ENCODE results near the gene TMEM63B. TPM values are rescaled to one million over a fixed set of nuclear protein-coding genes. Genes with fewer than 3 reads are reported as not detected.

The TMEM63B gene
- total RNA-seq, 4 donors from 2014 or later = 11.3 to 32.0 (median 23.9) TPM

GRCh38 chr6:44198684-44199083, 71.3 kb downstream of the TMEM63B start:
- TF ChIP-seq CTCF (IDR thresholded peaks at IDR 0.05) = no peak
- no peak for TF ChIP-seq POLR2AphosphoS5 (IDR thresholded peaks at IDR 0.05)
- no peak for TF ChIP-seq POLR2A (IDR thresholded peaks at IDR 0.05)
- TF ChIP-seq EP300 (IDR thresholded peaks at IDR 0.05) = no peak
- H3K4me1 ChIP-seq = no peaks in the 10 kb centered on the region

GRCh38 chr6:44199883-44200282, 72.5 kb downstream of the TMEM63B start:
- Histone ChIP-seq H3K27me3 (no peaks in the 10 kb centered on the region), H3K4me1 (no peaks in the 10 kb centered on the region), H3K36me3 (no peaks in the 10 kb centered on the region), H3K4me3 (no peak overlapping the region), H3K27ac (no peak overlapping the region), H3K9me3 (no peaks in the 10 kb centered on the region)
- no peak for TF ChIP-seq POLR2AphosphoS5 (IDR thresholded peaks at IDR 0.05)
- TF ChIP-seq EP300 (IDR thresholded peaks at IDR 0.05) = no peak
- TF ChIP-seq POLR2A (IDR thresholded peaks at IDR 0.05) = no peak
- no peak for TF ChIP-seq CTCF (IDR thresholded peaks at IDR 0.05)
- 73 to 100% methylated on average over 2 of the region's 4 CpGs for whole genome bisulfite sequencing, 2 donors (ENCODE audit: low coverage in 1 of 2)
- ATAC-seq = no peak

More at GRCh38 chr6:44198684-44199083, 71.3 kb downstream of the TMEM63B start:
- Histone ChIP-seq H3K4me3 (no peak overlapping the region), H3K9me3 (no peaks in the 10 kb centered on the region), H3K36me3 (no peaks in the 10 kb centered on the region), H3K27ac (no peak overlapping the region), H3K27me3 (no peaks in the 10 kb centered on the region)
- ATAC-seq = no peak
- 95% methylated on average over 2 of the region's 3 CpGs; no CpG with 5 or more reads in 1 of the 2 donors for WGBS, 2 donors (ENCODE audit: low coverage in 1 of 2)

GRCh38 chr6:44201200-44201599, 73.8 kb downstream of the TMEM63B start:
- H3K27me3 ChIP-seq = no peaks in the 10 kb centered on the region
- H3K4me3 ChIP-seq = no peak overlapping the region
- no peaks in the 10 kb centered on the region for H3K4me1 ChIP-seq
- peak overlapping the region in 1 of 4 donors; percentile 9 for H3K27ac ChIP-seq
- TF ChIP-seq EP300 (IDR thresholded peaks at IDR 0.05) = no peak
- TF ChIP-seq POLR2AphosphoS5 (IDR thresholded peaks at IDR 0.05) = no peak
- TF ChIP-seq POLR2A (IDR thresholded peaks at IDR 0.05) = no peak
- TF ChIP-seq CTCF (IDR thresholded peaks at IDR 0.05) = no peak
- whole genome bisulfite sequencing, 2 donors (ENCODE audit: low coverage in 1 of 2) = 100% methylated on average over 1 of the region's 3 CpGs; no CpG with 5 or more reads in 1 of the 2 donors
- H3K36me3 ChIP-seq = no peaks in the 10 kb centered on the region
- ATAC-seq = no peak
- H3K9me3 ChIP-seq = no peaks in the 10 kb centered on the region

GRCh38 chr6:44201638-44202303, 74.4 kb downstream of the TMEM63B start:
- Histone ChIP-seq H3K4me1 (no peaks in the 10 kb centered on the region), H3K9me3 (no peaks in the 10 kb centered on the region), H3K36me3 (no peaks in the 10 kb centered on the region), H3K27me3 (no peaks in the 10 kb centered on the region), H3K27ac (peak overlapping the region in 1 of 4 donors; percentile 9), H3K4me3 (no peak overlapping the region)
- ATAC-seq = no peak
- TF ChIP-seq POLR2AphosphoS5 (IDR thresholded peaks at IDR 0.05) = no peak
- TF ChIP-seq EP300 (IDR thresholded peaks at IDR 0.05) = no peak
- TF ChIP-seq CTCF (IDR thresholded peaks at IDR 0.05) = no peak
- no peak for TF ChIP-seq POLR2A (IDR thresholded peaks at IDR 0.05)
- WGBS, 2 donors (ENCODE audit: low coverage in 1 of 2) = 71 to 88% methylated on average over 3 to 9 of the region's 11 CpGs

- 63 to 75% methylated on average over 2 to 4 of the region's 4 CpGs for WGBS, 2 donors (ENCODE audit: low coverage in 1 of 2)
- ATAC-seq = peak; percentile 43
- no peaks in the 10 kb centered on the region for H3K9me3 ChIP-seq
- H3K4me3 ChIP-seq = no peak overlapping the region
- H3K27ac ChIP-seq = peak overlapping the region in 2 of 4 donors; percentile 14 to 35
- no peaks in the 10 kb centered on the region for H3K4me1 ChIP-seq
- no peaks in the 10 kb centered on the region for H3K27me3 ChIP-seq
- no peak for TF ChIP-seq EP300 (IDR thresholded peaks at IDR 0.05)
- no peak for TF ChIP-seq POLR2A (IDR thresholded peaks at IDR 0.05)
- TF ChIP-seq CTCF (IDR thresholded peaks at IDR 0.05) = no peak
- TF ChIP-seq POLR2AphosphoS5 (IDR thresholded peaks at IDR 0.05) = no peak
- H3K36me3 ChIP-seq = no peaks in the 10 kb centered on the region
Observed at GRCh38 chr6:44202332-44202971, 75.1 kb downstream of the TMEM63B start.
